ENCODE results near the gene BTBD3. TPM values are rescaled to one million over a fixed set of nuclear protein-coding genes. Genes with fewer than 3 reads are reported as not detected.

Gene BTBD3
- total RNA-seq, 4 donors from 2014 or later, result 36.0 to 37.6 (median 36.6) TPM

DNA sequence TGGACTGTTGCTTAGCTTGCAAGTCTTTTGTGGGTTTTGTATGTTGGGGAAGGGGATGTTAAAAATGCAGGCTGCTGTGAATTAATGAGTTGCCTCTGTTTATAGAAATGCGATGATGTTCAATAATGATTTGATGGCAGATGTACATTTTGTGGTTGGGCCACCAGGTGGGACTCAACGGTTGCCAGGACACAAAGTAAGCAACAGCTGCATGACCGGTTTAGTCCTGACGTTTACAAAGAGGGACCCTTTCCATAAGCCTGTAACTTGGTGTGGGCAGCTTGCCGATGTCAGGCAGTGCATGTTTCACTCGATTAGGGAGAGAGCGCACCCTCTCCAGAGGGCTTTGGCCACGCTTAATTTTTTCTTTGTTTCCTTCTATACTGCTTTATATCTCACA lies 1.3 kb downstream of the BTBD3 start:
- intact Hi-C loops (cut with DNase I; ENCODE audit: low total_unique reads), result no loop called here
- 27 to 38% methylated on average over 8 of the region's 8 CpGs for WGBS, 2 donors
- TF ChIP-seq, protein P1, sequence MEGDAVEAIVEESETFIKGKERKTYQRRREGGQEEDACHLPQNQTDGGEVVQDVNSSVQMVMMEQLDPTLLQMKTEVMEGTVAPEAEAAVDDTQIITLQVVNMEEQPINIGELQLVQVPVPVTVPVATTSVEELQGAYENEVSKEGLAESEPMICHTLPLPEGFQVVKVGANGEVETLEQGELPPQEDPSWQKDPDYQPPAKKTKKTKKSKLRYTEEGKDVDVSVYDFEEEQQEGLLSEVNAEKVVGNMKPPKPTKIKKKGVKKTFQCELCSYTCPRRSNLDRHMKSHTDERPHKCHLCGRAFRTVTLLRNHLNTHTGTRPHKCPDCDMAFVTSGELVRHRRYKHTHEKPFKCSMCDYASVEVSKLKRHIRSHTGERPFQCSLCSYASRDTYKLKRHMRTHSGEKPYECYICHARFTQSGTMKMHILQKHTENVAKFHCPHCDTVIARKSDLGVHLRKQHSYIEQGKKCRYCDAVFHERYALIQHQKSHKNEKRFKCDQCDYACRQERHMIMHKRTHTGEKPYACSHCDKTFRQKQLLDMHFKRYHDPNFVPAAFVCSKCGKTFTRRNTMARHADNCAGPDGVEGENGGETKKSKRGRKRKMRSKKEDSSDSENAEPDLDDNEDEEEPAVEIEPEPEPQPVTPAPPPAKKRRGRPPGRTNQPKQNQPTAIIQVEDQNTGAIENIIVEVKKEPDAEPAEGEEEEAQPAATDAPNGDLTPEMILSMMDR (IDR thresholded peaks at IDR 0.05), result no peak
- TF ChIP-seq POLR2A (IDR thresholded peaks at IDR 0.05), result no peak
- DNase-seq (ENCODE audit: low spot score in 2 of 2), result no peak
- H3K4me3 ChIP-seq (ENCODE audit: low read depth, poor library complexity, severe bottlenecking), result no peak overlapping the region

DNA sequence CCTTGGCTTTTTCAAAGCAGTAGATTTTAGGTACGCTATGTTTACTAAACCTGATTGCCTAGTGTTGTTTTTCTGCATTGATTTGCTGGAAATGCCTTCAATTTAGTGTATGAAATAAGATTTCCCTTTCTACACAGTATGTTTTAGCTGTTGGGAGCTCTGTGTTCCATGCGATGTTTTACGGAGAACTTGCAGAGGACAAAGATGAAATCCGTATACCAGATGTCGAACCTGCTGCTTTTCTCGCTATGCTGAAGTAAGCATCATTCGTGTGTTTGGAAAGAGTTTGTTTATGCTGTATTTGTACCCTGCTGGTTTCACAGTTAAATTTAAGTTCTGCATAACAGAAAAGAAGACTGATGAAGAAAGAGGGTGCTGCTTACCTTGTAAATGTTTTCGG lies 1.9 kb downstream of the BTBD3 start:
- WGBS, 2 donors, result 82 to 88% methylated on average over 8 of the region's 8 CpGs
- no peak for DNase-seq (ENCODE audit: low spot score in 2 of 2)
- TF ChIP-seq POLR2A (IDR thresholded peaks at IDR 0.05), result no peak
- TF ChIP-seq, protein P1 (IDR thresholded peaks at IDR 0.05), result no peak
- H3K4me3 ChIP-seq (ENCODE audit: low read depth, poor library complexity, severe bottlenecking), result no peak overlapping the region
- intact Hi-C loops (cut with DNase I; ENCODE audit: low total_unique reads), result no loop called here

DNA sequence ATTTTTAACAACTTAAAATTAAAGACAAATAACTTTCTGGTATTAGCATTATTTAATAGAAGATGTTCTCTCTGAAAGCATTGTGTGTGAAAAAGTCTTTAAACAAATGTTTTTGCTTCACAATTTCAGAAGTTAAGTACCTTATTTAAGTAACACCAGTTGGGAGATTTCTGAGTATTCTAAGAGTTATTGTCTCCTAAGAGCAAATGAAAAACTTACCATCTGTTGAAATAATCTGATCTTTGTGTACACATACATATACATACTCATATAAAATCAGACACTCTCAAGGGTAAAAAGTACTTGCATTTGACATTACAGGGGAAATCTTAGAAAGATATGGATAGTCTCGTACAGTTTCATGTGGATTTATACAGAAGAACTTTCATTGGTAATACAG lies 2.4 kb downstream of the BTBD3 start:
- 93 to 95% methylated on average over 1 of the region's 1 CpG for whole genome bisulfite sequencing, 2 donors
- intact Hi-C loops (cut with DNase I; ENCODE audit: low total_unique reads), result no loop called here
- TF ChIP-seq POLR2A (IDR thresholded peaks at IDR 0.05), result no peak
- TF ChIP-seq, protein P1 (IDR thresholded peaks at IDR 0.05), result no peak

DNA sequence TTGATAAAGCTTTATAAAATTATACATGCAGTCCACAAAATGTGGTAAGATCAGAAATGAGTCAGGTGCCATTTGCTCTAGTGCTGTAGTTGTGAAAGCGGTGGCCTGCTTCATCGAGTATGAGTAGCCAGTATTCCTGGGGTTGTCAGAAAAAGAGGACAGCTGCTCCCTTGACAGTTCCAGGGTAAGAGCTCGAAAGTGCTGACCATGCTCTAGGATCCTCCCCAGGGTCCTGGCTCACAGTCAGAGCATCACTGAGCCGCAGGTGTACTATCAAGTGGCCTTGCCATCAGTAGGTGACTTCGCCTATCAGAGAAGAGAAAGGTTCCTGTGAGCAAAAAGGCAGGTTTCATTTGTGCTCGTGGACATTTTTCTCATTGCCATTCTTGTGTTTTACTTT lies 3.6 kb downstream of the BTBD3 start:
- 91 to 93% methylated on average over 6 of the region's 6 CpGs for WGBS, 2 donors
- intact Hi-C loops (cut with DNase I; ENCODE audit: low total_unique reads), result no loop called here
- DNase-seq (ENCODE audit: low spot score in 2 of 2), result no peak
- TF ChIP-seq POLR2A (IDR thresholded peaks at IDR 0.05), result no peak
- TF ChIP-seq, protein P1 (IDR thresholded peaks at IDR 0.05), result no peak
- no peak overlapping the region for H3K4me3 ChIP-seq (ENCODE audit: low read depth, poor library complexity, severe bottlenecking)

More for the DNA sequence above, 2.4 kb downstream of the BTBD3 start:
- DNase-seq (ENCODE audit: low spot score in 2 of 2), result no peak
- H3K4me3 ChIP-seq (ENCODE audit: low read depth, poor library complexity, severe bottlenecking), result no peak overlapping the region

DNA sequence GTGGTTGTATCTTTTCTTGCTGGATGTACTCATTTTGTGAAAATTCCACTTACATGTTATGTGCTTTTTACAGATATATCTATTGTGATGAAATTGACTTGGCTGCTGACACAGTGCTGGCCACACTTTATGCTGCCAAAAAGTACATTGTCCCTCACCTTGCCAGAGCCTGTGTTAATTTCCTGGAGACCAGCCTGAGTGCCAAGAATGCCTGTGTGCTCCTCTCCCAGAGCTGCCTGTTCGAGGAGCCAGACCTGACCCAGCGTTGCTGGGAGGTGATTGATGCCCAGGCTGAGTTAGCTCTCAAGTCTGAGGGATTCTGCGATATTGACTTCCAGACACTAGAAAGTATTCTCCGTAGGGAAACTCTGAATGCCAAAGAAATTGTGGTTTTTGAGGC lies 4.9 kb downstream of the BTBD3 start:
- WGBS, 2 donors, result 73 to 74% methylated on average over 4 of the region's 4 CpGs
- no peak for TF ChIP-seq POLR2A (IDR thresholded peaks at IDR 0.05)
- TF ChIP-seq, protein P1 (IDR thresholded peaks at IDR 0.05), result no peak
- H3K4me3 ChIP-seq (ENCODE audit: low read depth, poor library complexity, severe bottlenecking), result no peak overlapping the region
- intact Hi-C loops (cut with DNase I; ENCODE audit: low total_unique reads), result no loop called here
- no peak for DNase-seq (ENCODE audit: low spot score in 2 of 2)

DNA sequence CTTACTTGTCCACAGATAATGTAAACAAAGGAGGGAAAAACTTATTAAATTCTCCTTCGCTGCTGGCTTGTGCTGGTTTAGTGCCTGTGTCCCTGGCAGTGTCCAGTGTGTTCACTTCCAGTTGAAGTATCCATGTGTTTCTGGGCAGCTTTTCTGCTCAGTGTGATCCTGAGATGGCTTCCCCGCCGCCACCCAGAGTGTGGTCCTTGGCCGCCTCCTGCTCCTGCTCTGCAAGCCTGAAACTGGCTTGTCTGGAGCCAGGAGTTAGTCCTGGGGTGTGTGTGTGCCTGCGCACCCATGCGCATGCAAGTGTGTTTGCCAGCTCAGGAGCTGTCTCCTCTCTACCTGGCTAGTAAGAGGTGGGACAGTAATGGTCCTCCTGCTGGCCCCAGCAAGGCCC lies 7.2 kb downstream of the BTBD3 start:
- DNase-seq (ENCODE audit: low spot score in 2 of 2), result no peak
- intact Hi-C loops (cut with DNase I; ENCODE audit: low total_unique reads), result no loop called here
- TF ChIP-seq, protein P1 (IDR thresholded peaks at IDR 0.05), result no peak
- no peak for TF ChIP-seq POLR2A (IDR thresholded peaks at IDR 0.05)
- WGBS, 2 donors, result 94 to 97% methylated on average over 6 of the region's 6 CpGs
- no peak overlapping the region for H3K4me3 ChIP-seq (ENCODE audit: low read depth, poor library complexity, severe bottlenecking)
